Erythroblast (primary cell): ENCODE data around the gene ANKRD6.

Experiments
- GATA1 ChIP-seq: IDR thresholded peaks from 2 replicates; pipeline ENCODE4 v1.6.1; 2011; ENCODE audit warnings: low read depth, mild to moderate bottlenecking, control low read depth, low read length, moderate library complexity
- POLR2A ChIP-seq: IDR thresholded peaks from 2 replicates; pipeline ENCODE4 v1.6.1; 2011; ENCODE audit warnings: mild to moderate bottlenecking, low read length

DNA sequence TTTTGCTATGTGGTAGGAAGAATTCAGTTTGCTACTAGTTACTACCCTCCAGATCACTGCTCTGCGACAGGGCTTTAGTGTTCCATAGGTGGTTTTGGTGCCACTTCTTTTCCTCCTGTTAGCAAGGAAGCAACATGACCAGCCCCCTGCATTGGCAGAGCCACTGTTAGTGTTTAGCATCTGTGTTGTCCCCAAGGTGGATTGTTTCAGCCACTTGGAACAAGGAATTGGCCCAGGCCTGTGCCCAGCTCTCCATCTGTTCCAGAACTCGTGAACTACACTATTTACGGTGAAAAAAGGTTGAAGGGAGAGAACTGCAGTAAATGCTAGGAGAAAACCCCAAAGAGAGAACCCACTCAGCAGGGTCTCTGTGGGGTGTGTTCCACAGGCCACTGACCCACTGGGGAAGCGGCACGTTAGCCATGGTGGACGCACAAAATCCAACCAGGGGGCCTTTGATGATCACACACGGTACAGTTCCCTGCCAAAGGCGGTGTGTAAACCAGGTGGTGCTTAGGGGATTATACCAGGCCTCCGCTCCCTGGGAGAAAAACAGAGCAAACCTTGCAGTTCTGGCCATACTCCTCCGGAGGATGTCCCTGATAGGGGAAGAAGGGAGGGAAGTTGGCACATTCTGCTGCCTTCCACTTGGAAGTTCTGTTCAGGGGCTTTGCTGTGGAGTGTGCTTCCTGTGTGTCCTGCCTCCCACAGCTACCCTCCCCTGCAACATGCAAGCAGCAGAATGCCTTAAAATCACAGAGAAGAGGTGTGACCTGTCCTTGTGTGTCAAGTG lies 133.3 kb downstream of the ANKRD6 start:
- TF ChIP-seq POLR2A (no peak), GATA1 (no peak)
